HEK293 (cell line): ENCODE results near the gene NAT16.

Experiments used
- BCL11A ChIP-seq: fragments of 450-650 bp; formaldehyde crosslinking; IDR thresholded peaks from 2 replicates; pipeline ENCODE4 v1.5.1; 2016; ENCODE audit warnings: low read depth, missing biosample characterization, missing genetic modification characterization
- BCL11B ChIP-seq: fragments of 450-650 bp; formaldehyde crosslinking; IDR thresholded peaks from 2 replicates; pipeline ENCODE4 v1.5.1; 2016; ENCODE audit warnings: low read depth, missing biosample characterization, missing genetic modification characterization
- ZIC2 ChIP-seq: fragments of 450-650 bp; formaldehyde crosslinking; IDR thresholded peaks from 2 replicates; pipeline ENCODE4 v1.5.1; 2016; ENCODE audit warnings: missing biosample characterization, missing genetic modification characterization
- ZNF114 ChIP-seq: fragments of 450-650 bp; formaldehyde crosslinking; IDR thresholded peaks from 2 replicates; pipeline ENCODE4 v1.5.0; 2017; ENCODE audit warnings: missing biosample characterization, missing genetic modification characterization
- ZNF701 ChIP-seq: fragments of 450-650 bp; formaldehyde crosslinking; IDR thresholded peaks from 2 replicates; pipeline ENCODE4 v1.5.1; 2016; ENCODE audit warnings: missing biosample characterization, missing genetic modification characterization
- ZNF76 ChIP-seq: fragments of 450-650 bp; formaldehyde crosslinking; IDR thresholded peaks from 2 replicates; pipeline ENCODE4; 2016; ENCODE audit warnings: low read depth, missing biosample characterization, missing genetic modification characterization, borderline replicate concordance
- ZSCAN16 ChIP-seq: fragments of 450-650 bp; formaldehyde crosslinking; IDR thresholded peaks from 2 replicates; pipeline ENCODE4 v1.5.1; 2016; ENCODE audit warnings: missing biosample characterization, missing genetic modification characterization
- TF ChIP-seq, protein P1 (sequence below): fragments of 450-650 bp; formaldehyde crosslinking; IDR thresholded peaks from 2 replicates; pipeline ENCODE4 v1.5.1; 2016; ENCODE audit warnings: missing biosample characterization, missing genetic modification characterization
- TF ChIP-seq, protein P2 (sequence below): fragments of 450-650 bp; formaldehyde crosslinking; IDR thresholded peaks from 2 replicates; pipeline ENCODE4 v1.5.1; 2016; ENCODE audit warnings: missing biosample characterization, missing genetic modification characterization

DNA sequence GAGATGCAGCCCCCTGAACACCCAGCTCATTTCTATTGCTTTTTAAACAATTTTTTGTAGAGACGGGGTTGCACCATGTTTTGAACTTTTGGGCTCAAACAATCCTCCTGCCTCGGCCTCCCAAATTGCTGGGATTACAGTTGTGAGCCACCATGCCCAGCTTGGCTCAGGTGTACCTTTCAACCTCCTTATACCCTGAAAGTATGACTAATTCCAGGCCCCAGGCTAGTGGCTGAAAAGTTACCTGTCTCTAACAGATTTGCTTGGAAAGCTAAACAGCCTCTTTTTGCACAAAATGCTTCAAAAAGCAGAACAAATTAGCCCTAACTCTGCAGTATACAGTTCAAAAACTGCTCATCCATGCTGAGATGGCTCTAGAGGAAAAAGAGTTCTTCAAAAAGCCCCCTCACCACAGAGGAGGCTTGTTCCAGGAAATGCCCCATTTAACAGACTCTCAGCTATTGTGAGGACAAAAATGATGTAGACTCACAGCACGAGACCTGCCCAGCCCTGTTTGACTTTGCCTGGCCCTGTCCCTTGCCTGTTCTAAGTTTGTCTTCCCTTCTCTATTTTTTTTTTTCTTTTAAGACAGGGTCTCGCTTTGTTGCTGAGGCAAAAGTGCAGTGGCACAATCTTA is 39.2 kb downstream of the NAT16 start:
- TF ChIP-seq BCL11B (tag by site-specific recombination), result no peak
- TF ChIP-seq, protein P1, sequence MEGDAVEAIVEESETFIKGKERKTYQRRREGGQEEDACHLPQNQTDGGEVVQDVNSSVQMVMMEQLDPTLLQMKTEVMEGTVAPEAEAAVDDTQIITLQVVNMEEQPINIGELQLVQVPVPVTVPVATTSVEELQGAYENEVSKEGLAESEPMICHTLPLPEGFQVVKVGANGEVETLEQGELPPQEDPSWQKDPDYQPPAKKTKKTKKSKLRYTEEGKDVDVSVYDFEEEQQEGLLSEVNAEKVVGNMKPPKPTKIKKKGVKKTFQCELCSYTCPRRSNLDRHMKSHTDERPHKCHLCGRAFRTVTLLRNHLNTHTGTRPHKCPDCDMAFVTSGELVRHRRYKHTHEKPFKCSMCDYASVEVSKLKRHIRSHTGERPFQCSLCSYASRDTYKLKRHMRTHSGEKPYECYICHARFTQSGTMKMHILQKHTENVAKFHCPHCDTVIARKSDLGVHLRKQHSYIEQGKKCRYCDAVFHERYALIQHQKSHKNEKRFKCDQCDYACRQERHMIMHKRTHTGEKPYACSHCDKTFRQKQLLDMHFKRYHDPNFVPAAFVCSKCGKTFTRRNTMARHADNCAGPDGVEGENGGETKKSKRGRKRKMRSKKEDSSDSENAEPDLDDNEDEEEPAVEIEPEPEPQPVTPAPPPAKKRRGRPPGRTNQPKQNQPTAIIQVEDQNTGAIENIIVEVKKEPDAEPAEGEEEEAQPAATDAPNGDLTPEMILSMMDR, result no peak
- TF ChIP-seq ZSCAN16 (tag by site-specific recombination), result no peak
- TF ChIP-seq BCL11A, result no peak
- no peak for TF ChIP-seq ZNF114 (tag by site-specific recombination)
- no peak for TF ChIP-seq ZNF701 (tag by site-specific recombination)
- TF ChIP-seq ZNF76, result no peak
- no peak for TF ChIP-seq ZIC2
- TF ChIP-seq, protein P2, sequence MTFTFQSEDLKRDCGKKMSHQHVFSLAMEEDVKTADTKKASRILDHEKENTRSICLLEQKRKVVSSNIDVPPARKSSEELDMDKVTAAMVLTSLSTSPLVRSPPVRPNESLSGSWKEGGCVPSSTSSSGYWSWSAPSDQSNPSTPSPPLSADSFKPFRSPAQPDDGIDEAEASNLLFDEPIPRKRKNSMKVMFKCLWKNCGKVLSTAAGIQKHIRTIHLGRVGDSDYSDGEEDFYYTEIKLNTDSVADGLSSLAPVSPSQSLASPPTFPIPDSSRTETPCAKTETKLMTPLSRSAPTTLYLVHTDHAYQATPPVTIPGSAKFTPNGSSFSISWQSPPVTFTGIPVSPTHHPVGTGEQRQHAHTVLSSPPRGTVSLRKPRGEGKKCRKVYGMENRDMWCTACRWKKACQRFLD (tag by site-specific recombination), result no peak
